NCI-H1092 treated with DMSO at 0.1 percent for 48 hours (cell line): Measurements from ENCODE around the gene KRT4.
"Not testable (repeated sequence)": the region's sequence is repeated elsewhere in the genome, so short reads cannot be mapped to it uniquely, and the experiment has no call there.

ENCODE experiments used
- DNase-seq: peaks from one replicate; lab custom pipeline; 2025; lab: John Stamatoyannopoulos, UW

Gene KRT4

GRCh38 chr12:52807544-52808470 lies 6.1 kb downstream of the KRT4 start:
- no peak for DNase-seq

- DNase-seq = no peak
These were observed 6.9 kb downstream of the KRT4 start for GRCh38 chr12:52806821-52807543.

GRCh38 chr12:52806169-52806811 lies 7.6 kb downstream of the KRT4 start:
- no peak for DNase-seq

- DNase-seq = no peak
These were observed 8.2 kb downstream of the KRT4 start for GRCh38 chr12:52805739-52806138.

GRCh38 chr12:52805000-52805399 lies 8.9 kb downstream of the KRT4 start:
- DNase-seq = no peak

GRCh38 chr12:52802442-52802841 lies 11.5 kb downstream of the KRT4 start:
- DNase-seq = no peak

- no peak for DNase-seq
These were observed 12.1 kb downstream of the KRT4 start for GRCh38 chr12:52801773-52802172.

GRCh38 chr12:52800259-52800917 lies 13.5 kb downstream of the KRT4 start:
- DNase-seq = no peak

GRCh38 chr12:52799505-52800211 lies 14.3 kb downstream of the KRT4 start:
- DNase-seq = no peak

- DNase-seq = no peak
These were observed 15.0 kb downstream of the KRT4 start for GRCh38 chr12:52798671-52799504.

GRCh38 chr12:52798003-52798670 lies 15.8 kb downstream of the KRT4 start:
- no peak for DNase-seq

GRCh38 chr12:52797529-52797894 lies 16.4 kb downstream of the KRT4 start:
- no peak for DNase-seq

- DNase-seq = no peak
These were observed 16.9 kb downstream of the KRT4 start for GRCh38 chr12:52796839-52797528.

- no peak for DNase-seq
These were observed 17.5 kb downstream of the KRT4 start for GRCh38 chr12:52796429-52796794.

- no peak for DNase-seq
These were observed 18.1 kb downstream of the KRT4 start, which contains the start of gene KRT3 for GRCh38 chr12:52795694-52796428. Gene KRT3 (minus strand): TSS chr12:52796117. CDS start chr12:52796042, 75 bp downstream.

GRCh38 chr12:52795332-52795674 lies 18.6 kb downstream of the KRT4 start:
- not testable (repeated sequence) for DNase-seq

GRCh38 chr12:52794479-52795331 lies 19.2 kb downstream of the KRT4 start:
- no peak for DNase-seq
